ENCODE data around the gene PHIP. TPM values are rescaled to one million over a fixed set of nuclear protein-coding genes. Genes with fewer than 3 reads are reported as not detected.
A peak's percentile ranks its signal among the peaks of the same experiment; 100 is the strongest.

The PHIP gene
- total and polyA plus RNA-seq, 10 of the 15 experiments (the other 5 are each of a cell fraction or from before 2014, with no cell fraction given) = 8.5 to 34.6 (median 17.9) TPM

DNA sequence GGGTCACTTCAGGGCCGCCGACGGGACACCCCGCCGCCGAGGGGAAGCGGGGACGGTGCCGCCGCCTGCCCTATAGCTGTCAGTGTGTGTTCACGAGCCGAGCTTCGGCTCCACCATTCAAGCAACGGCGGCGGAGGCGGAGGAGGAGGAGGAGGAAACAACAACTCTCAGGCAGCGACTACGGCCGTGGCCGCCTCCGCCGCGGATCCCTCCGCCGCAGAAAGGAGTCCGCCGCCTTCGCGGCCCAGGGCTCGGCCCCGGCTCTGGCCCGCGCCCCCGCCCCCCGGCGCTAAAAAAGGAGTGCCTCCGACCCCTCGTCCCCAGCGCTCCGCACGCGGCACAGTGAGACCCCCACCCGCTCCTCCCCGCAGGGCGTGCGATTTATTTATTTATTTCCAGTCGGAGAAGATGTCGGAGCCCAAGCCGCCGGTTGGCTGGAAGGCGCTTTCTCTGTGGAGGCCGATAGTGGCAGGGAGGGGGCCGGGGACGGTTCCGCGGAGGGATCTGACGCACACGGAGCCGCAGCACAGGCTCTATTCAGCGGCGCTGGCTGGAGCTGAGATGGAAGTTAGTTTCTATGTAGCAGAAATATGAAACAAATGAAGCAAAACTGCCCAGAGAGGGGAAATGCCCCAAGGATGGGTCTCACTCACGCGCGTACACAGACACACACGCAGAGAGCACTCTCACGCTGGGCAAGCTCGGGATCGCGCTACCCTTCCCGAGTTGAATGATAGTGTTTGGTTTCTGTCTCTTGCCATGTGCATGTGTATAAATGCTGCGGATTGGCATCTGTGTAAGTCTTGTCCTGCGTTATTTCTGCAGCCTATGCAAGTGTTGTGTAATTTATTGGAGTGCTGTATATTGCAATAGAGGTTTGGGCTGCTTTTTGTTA is at the start of gene PHIP (continued):
- TF ChIP-seq, protein P1, sequence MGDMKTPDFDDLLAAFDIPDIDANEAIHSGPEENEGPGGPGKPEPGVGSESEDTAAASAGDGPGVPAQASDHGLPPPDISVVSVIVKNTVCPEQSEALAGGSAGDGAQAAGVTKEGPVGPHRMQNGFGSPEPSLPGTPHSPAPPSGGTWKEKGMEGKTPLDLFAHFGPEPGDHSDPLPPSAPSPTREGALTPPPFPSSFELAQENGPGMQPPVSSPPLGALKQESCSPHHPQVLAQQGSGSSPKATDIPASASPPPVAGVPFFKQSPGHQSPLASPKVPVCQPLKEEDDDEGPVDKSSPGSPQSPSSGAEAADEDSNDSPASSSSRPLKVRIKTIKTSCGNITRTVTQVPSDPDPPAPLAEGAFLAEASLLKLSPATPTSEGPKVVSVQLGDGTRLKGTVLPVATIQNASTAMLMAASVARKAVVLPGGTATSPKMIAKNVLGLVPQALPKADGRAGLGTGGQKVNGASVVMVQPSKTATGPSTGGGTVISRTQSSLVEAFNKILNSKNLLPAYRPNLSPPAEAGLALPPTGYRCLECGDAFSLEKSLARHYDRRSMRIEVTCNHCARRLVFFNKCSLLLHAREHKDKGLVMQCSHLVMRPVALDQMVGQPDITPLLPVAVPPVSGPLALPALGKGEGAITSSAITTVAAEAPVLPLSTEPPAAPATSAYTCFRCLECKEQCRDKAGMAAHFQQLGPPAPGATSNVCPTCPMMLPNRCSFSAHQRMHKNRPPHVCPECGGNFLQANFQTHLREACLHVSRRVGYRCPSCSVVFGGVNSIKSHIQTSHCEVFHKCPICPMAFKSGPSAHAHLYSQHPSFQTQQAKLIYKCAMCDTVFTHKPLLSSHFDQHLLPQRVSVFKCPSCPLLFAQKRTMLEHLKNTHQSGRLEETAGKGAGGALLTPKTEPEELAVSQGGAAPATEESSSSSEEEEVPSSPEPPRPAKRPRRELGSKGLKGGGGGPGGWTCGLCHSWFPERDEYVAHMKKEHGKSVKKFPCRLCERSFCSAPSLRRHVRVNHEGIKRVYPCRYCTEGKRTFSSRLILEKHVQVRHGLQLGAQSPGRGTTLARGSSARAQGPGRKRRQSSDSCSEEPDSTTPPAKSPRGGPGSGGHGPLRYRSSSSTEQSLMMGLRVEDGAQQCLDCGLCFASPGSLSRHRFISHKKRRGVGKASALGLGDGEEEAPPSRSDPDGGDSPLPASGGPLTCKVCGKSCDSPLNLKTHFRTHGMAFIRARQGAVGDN (IDR thresholded peaks at IDR 0.05) = peak; percentile 26; the same call in 1 of the 2 replicates
- TF ChIP-seq GATAD2B (conservative IDR thresholded peaks at IDR 0.05; ENCODE audit: low read depth) (peak; percentile 92), PML (IDR thresholded peaks at IDR 0.05; ENCODE audit: low read length) (peak; percentile 87), SKIL (IDR thresholded peaks at IDR 0.05; ENCODE audit: low read depth, poor library complexity, severe bottlenecking) (peak; percentile 66), CREM (IDR thresholded peaks at IDR 0.05; ENCODE audit: low read depth) (peak; percentile 54), NBN (IDR thresholded peaks at IDR 0.05) (peak; percentile 43; the same call in 1 of the 2 replicates), ZNF217 (IDR thresholded peaks at IDR 0.05) (no peak), FOXK2 (IDR thresholded peaks at IDR 0.05) (no peak), PBX3 (IDR thresholded peaks at IDR 0.05; ENCODE audit: insufficient replicate concordance, low read depth, low read length) (peak; percentile 88), RELB (IDR thresholded peaks at IDR 0.05; ENCODE audit: low read depth) (0 out of 2 replicates have a peak, but pooled peaks have one; percentile 51), DPF2 (IDR thresholded peaks at IDR 0.05) (peak; percentile 67; the same call in 1 of the 2 replicates), ZSCAN29 (IDR thresholded peaks at IDR 0.05) (no peak), EGR1 (IDR thresholded peaks at IDR 0.05; ENCODE audit: borderline replicate concordance in 1 of 2, low read depth in 2 of 2, low read length in 2 of 2) (peak; percentile 78 to 93), HCFC1 (IDR thresholded peaks at IDR 0.05; ENCODE audit: low read length) (peak; percentile 49), TAF1 (IDR thresholded peaks at IDR 0.05; ENCODE audit: borderline replicate concordance, low read depth, low read length) (peak; percentile 83)

Data from GM12878 (cell line).